PFSK-1 (cell line): Measurements from ENCODE around the gene ALDH1A3.

Experiments used
- REST ChIP-seq, 2 experiments: IDR thresholded peaks; 2 replicates each; pipeline versions ENCODE4 v1.6.1 to v1.8.0; 2011 to 2012; ENCODE audit warnings: low read depth in 2 of 2, low read length in 2 of 2, control low read depth in 1 of 2, inconsistent platforms in 1 of 2, mild to moderate bottlenecking in 1 of 2, moderate library complexity in 1 of 2; ENCODE audit not compliant: insufficient read depth in 1 of 2
- SIN3A ChIP-seq: IDR thresholded peaks from 2 replicates; pipeline ENCODE4 v1.6.1; 2012; ENCODE audit warnings: mild to moderate bottlenecking, low read length, moderate library complexity, borderline replicate concordance; ENCODE audit not compliant: insufficient read depth
- TAF1 ChIP-seq: IDR thresholded peaks from 2 replicates; pipeline ENCODE4 v1.6.1; 2012; ENCODE audit warnings: low read length, control low read depth, borderline replicate concordance; ENCODE audit not compliant: insufficient read depth

GRCh38 chr15:100905850-100906249 is 26.2 kb downstream of the ALDH1A3 start:
- TF ChIP-seq TAF1 (no peak), SIN3A (no peak), REST (IDR thresholded peaks at IDR 0.05; ENCODE audit: insufficient read depth in 1 of 2, low read depth in 2 of 2, low read length in 2 of 2) (no peak)
